Cerebellar cortex (tissue), 1 donor: Measurements from ENCODE around the gene GNA12.

ENCODE experiments used
- DNase-seq: peaks from one replicate; pipeline ENCODE4 v3.0.0-alpha.2; 2015; ENCODE audit warnings: low spot score

Gene GNA12

GRCh38 chr7:2844153-2845033, at the start of gene GNA12:
Gene GNA12 (minus strand): TSS chr7:2844308. CDS start chr7:2844161, 147 bp downstream.
- DNase-seq = peak; percentile 99

- DNase-seq = no peak
Observed at GRCh38 chr7:2893411-2893861, 49.3 kb upstream of the GNA12 start.

- no peak for DNase-seq
Observed at GRCh38 chr7:2892549-2892948, 48.4 kb upstream of the GNA12 start.

- DNase-seq = no peak
Observed at GRCh38 chr7:2887816-2888215, 43.7 kb upstream of the GNA12 start.

- peak; percentile 54 for DNase-seq
Observed at GRCh38 chr7:2886900-2887299, 42.8 kb upstream of the GNA12 start.

- no peak for DNase-seq
Observed at GRCh38 chr7:2886391-2886790, 42.3 kb upstream of the GNA12 start.

- no peak for DNase-seq
Observed at GRCh38 chr7:2884161-2884560, 40.1 kb upstream of the GNA12 start.

- no peak for DNase-seq
Observed at GRCh38 chr7:2883101-2883500, 39.0 kb upstream of the GNA12 start.

GRCh38 chr7:2882111-2882510, 38.0 kb upstream of the GNA12 start:
- DNase-seq = no peak

GRCh38 chr7:2880874-2881533, 36.9 kb upstream of the GNA12 start:
- no peak for DNase-seq

GRCh38 chr7:2880051-2880450, 35.9 kb upstream of the GNA12 start:
- no peak for DNase-seq

GRCh38 chr7:2879354-2879753, 35.2 kb upstream of the GNA12 start:
- DNase-seq = no peak

GRCh38 chr7:2878306-2878705, 34.2 kb upstream of the GNA12 start:
- no peak for DNase-seq

- no peak for DNase-seq
Observed at GRCh38 chr7:2876031-2876731, 32.1 kb upstream of the GNA12 start.

- peak; percentile 81 for DNase-seq
Observed at GRCh38 chr7:2873686-2874551, 29.8 kb upstream of the GNA12 start.

GRCh38 chr7:2873146-2873545, 29.0 kb upstream of the GNA12 start:
- no peak for DNase-seq

- DNase-seq = no peak
Observed at GRCh38 chr7:2872296-2872874, 28.3 kb upstream of the GNA12 start.

GRCh38 chr7:2870471-2870931, 26.4 kb upstream of the GNA12 start:
- no peak for DNase-seq

- no peak for DNase-seq
Observed at GRCh38 chr7:2869981-2870380, 25.9 kb upstream of the GNA12 start.

GRCh38 chr7:2866601-2867000, 22.5 kb upstream of the GNA12 start:
- no peak for DNase-seq

GRCh38 chr7:2864999-2865670, 21.0 kb upstream of the GNA12 start:
- DNase-seq = peak; percentile 71
